Transverse colon (tissue), 4 donors: ENCODE data around the gene CCDC6. TPM values are rescaled to one million over a fixed set of nuclear protein-coding genes. Genes with fewer than 3 reads are reported as not detected.
"Not testable (repeated sequence)": the region's sequence is repeated elsewhere in the genome, so short reads cannot be mapped to it uniquely, and the experiment has no call there.

Experiments
- DNase-seq: peaks from one replicate; pipeline ENCODE4 v3.0.0-alpha.2; 2019
- H3K27ac ChIP-seq, 4 donors: fragments of 200-600 bp; sonication (generic); 2 replicates each; pipeline ENCODE4 v1.5.1; 2016 to 2018; ENCODE audit warnings: inconsistent platforms in 4 of 4
- H3K27me3 ChIP-seq: fragments of 200-600 bp; sonication (generic); 2 replicates; pipeline ENCODE4 v1.5.1; 2017; ENCODE audit warnings: inconsistent platforms
- H3K36me3 ChIP-seq, 4 donors: fragments of 200-600 bp; sonication (generic); 2 replicates each; pipeline ENCODE4 v1.5.1; 2017 to 2019; ENCODE audit warnings: inconsistent platforms in 4 of 4
- H3K4me1 ChIP-seq, 4 donors: fragments of 200-600 bp; sonication (generic); 2 replicates each; pipeline ENCODE4 v1.5.1; 2017 to 2020; ENCODE audit warnings: inconsistent platforms in 4 of 4
- H3K4me3 ChIP-seq, 4 donors: fragments of 200-600 bp; sonication (generic); 1 replicate in 1 of 4; 2 replicates in 3 of 4; pipeline versions ENCODE4 v1.5.1 to v1.6.1; 2017 to 2019; ENCODE audit warnings: inconsistent platforms in 4 of 4
- H3K9me3 ChIP-seq, 2 donors: fragments of 200-600 bp; sonication (generic); 2 replicates each; pipeline ENCODE4 v1.5.1; 2017 to 2019; ENCODE audit warnings: inconsistent platforms in 2 of 2
- EP300 ChIP-seq: sonication (generic); formaldehyde crosslinking; IDR thresholded peaks from one replicate; pipeline ENCODE4 v1.6.1; 2017; ENCODE audit warnings: antibody characterized with exemption, low read depth
- POLR2A ChIP-seq: fragments of 450-650 bp; IDR thresholded peaks from one replicate; pipeline ENCODE4 v1.6.1; 2016; ENCODE audit warnings: antibody characterized with exemption, mild to moderate bottlenecking, moderate library complexity
- POLR2AphosphoS5 ChIP-seq, 3 donors: sonication (generic); formaldehyde crosslinking; IDR thresholded peaks; one replicate each; pipeline ENCODE4 v1.6.1; 2016; ENCODE audit warnings: antibody characterized with exemption in 3 of 3
- WGBS, 2 donors: methylation state at CpG; one replicate each; pipeline ENCODE4 v1.1.5; 2018; ENCODE audit warnings: low coverage in 1 of 2; 5-methylcytosine and 5-hydroxymethylcytosine counted together
- in situ Hi-C, 4 donors: fragments of 200-750 bp; cut with MboI; loops; one replicate each; pipeline versions ENCODE4 v1.15.0 to v1.15.1; 2017; ENCODE audit warnings: low sequenced_read_pairs in 3 of 4, low pct_ligation_motif_present in 1 of 4, low pct_unique_long_range_greater_than_20kb in 1 of 4
- intact Hi-C: fragments of 100-400 bp; cut with DNase I; formaldehyde crosslinking; loops from one replicate; pipeline ENCODE4 v1.15.1; 2023; ENCODE audit warnings: low total_unique reads
- total RNA-seq, 4 donors: library from RNA; depleted of rRNA; stranded (reverse); fragments of >200 nt; gene quantifications; one replicate each; pipeline ENCODE4 v1.1.0, GENCODE V29; 2016
- TF ChIP-seq, protein P1 (sequence below), 5 experiments: fragments of 200-600 bp in 3 of 5; fragments of 450-650 bp in 2 of 5; sonication (generic) in 3 of 5; IDR thresholded peaks; 1 replicate in 2 of 5; 2 replicates in 3 of 5; pipeline ENCODE4 v1.5.1; 2016 to 2017; ENCODE audit warnings: antibody characterized with exemption in 5 of 5, inconsistent platforms in 3 of 5, mild to moderate bottlenecking in 2 of 5, moderate library complexity in 1 of 5

CCDC6 gene
- total RNA-seq, 4 donors from 2014 or later, result 26.2 to 56.7 (median 49.5) TPM

- H3K4me1 ChIP-seq, intact Hi-C loops, H3K9me3 ChIP-seq, H3K27me3 ChIP-seq, in situ Hi-C loops, H3K4me3 ChIP-seq, H3K27ac ChIP-seq, DNase-seq: not testable (repeated sequence)
- H3K36me3 ChIP-seq, result peaks cover 0 to 10% (median 3%) of the 10 kb centered on the region in 4 donors
- 93 to 94% methylated on average over 3 to 7 of the region's 7 CpGs for WGBS, 2 donors
Measured at GRCh38 chr10:59787032-59787431, 119.3 kb downstream of the CCDC6 start.

DNA sequence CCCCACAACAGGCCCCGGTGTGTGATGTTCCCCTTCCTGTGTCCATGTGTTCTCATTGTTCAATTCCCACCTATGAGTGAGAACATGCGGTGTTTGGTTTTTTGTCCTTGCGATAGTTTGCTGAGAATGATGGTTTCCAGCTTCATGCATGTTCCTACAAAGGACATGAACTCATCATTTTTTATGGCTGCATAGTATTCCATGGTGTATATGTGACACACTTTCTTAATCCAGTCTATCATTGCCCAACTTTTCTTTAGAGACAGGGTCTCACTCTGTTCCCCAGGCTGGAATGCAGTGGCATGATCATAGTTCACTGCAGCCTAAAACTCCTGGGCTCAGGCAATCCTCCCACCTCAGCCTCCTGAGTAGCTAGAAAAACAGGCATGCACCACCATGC is 120.9 kb downstream of the CCDC6 start:
- WGBS, 2 donors, result 100% methylated on average over 2 of the region's 3 CpGs; no CpG with 5 or more reads in 1 of the 2 donors
- H3K4me1 ChIP-seq, H3K36me3 ChIP-seq, H3K27me3 ChIP-seq, in situ Hi-C loops, H3K27ac ChIP-seq, H3K9me3 ChIP-seq, intact Hi-C loops, H3K4me3 ChIP-seq, DNase-seq: not testable (repeated sequence)

DNA sequence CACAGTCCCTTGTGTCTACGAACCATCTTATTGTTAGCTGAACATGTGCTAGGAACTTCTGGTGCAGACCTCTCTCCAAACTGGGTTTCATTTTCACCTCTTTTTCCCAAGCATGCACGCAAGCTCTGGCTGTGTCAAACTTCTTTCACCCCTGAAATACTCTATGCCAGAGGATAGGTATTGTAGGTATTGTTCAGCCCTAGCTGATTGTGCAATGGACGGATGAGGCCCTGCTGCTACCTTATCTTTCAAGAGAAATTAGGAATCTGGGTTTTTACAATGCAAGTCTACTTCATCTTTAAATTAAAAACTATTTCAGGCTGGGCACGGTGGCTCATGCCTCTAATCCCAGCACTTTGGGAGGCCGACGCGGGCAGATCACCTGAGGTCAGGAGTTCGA is 124.8 kb downstream of the CCDC6 start:
- DNase-seq, result no peak
- no peaks in the 10 kb centered on the region for H3K36me3 ChIP-seq
- intact Hi-C loops (no loop called here), in situ Hi-C loops (no loop called here)
- TF ChIP-seq POLR2AphosphoS5 (IDR thresholded peaks at IDR 0.05), result no peak
- H3K27ac ChIP-seq, result no peak overlapping the region
- no peaks in the 10 kb centered on the region for H3K27me3 ChIP-seq
- 83 to 95% methylated on average over 3 to 8 of the region's 8 CpGs for WGBS, 2 donors
- no peak overlapping the region for H3K4me3 ChIP-seq
- peaks cover 0 to 8% of the 10 kb centered on the region in 2 donors for H3K9me3 ChIP-seq
- H3K4me1 ChIP-seq, result no peaks in the 10 kb centered on the region

GRCh38 chr10:59779756-59780533 is 126.4 kb downstream of the CCDC6 start:
- no peak for DNase-seq
- H3K4me1 ChIP-seq, result no peaks in the 10 kb centered on the region
- WGBS, 2 donors, result 70 to 83% methylated on average over 4 to 6 of the region's 6 CpGs
- intact Hi-C loops (no loop called here), in situ Hi-C loops (no loop called here)
- no peak overlapping the region for H3K27ac ChIP-seq
- H3K27me3 ChIP-seq, result no peaks in the 10 kb centered on the region
- no peaks in the 10 kb centered on the region for H3K36me3 ChIP-seq
- H3K4me3 ChIP-seq, result no peak overlapping the region
- TF ChIP-seq, protein P1, sequence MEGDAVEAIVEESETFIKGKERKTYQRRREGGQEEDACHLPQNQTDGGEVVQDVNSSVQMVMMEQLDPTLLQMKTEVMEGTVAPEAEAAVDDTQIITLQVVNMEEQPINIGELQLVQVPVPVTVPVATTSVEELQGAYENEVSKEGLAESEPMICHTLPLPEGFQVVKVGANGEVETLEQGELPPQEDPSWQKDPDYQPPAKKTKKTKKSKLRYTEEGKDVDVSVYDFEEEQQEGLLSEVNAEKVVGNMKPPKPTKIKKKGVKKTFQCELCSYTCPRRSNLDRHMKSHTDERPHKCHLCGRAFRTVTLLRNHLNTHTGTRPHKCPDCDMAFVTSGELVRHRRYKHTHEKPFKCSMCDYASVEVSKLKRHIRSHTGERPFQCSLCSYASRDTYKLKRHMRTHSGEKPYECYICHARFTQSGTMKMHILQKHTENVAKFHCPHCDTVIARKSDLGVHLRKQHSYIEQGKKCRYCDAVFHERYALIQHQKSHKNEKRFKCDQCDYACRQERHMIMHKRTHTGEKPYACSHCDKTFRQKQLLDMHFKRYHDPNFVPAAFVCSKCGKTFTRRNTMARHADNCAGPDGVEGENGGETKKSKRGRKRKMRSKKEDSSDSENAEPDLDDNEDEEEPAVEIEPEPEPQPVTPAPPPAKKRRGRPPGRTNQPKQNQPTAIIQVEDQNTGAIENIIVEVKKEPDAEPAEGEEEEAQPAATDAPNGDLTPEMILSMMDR (IDR thresholded peaks at IDR 0.05), result no peak
- TF ChIP-seq EP300, result no peak
- H3K9me3 ChIP-seq, result peaks cover 0 to 8% of the 10 kb centered on the region in 2 donors

DNA sequence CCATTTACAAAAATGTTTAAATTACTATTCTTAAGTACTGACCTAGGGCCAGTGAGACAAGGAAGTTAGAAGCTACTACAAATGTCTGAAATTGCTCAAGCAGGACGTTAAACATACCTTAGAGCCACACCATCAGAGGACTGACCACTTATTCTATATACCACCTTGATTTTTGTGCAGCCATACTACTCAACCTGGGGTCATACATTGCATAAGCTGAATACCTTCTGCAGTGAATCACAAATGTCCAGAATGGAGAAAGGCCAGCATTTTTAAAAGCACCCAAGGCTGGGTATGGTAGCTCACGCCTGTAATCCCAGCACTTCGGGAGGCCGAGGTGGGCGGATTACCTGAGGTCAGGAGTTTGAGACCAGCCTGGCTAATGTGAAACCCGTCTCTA is 131.9 kb downstream of the CCDC6 start:
- 63 to 94% methylated on average over 1 to 6 of the region's 6 CpGs for WGBS, 2 donors
- Histone ChIP-seq H3K4me1 (peaks cover 0 to 23% (median 9%) of the 10 kb centered on the region in 4 donors), H3K36me3 (no peaks in the 10 kb centered on the region), H3K4me3 (no peak overlapping the region), H3K27me3 (no peaks in the 10 kb centered on the region), H3K9me3 (peaks cover 0 to 8% of the 10 kb centered on the region in 2 donors), H3K27ac (no peak overlapping the region)
- intact Hi-C loops (no loop called here), in situ Hi-C loops (no loop called here)
- TF ChIP-seq, protein P1 (IDR thresholded peaks at IDR 0.05), result no peak
- TF ChIP-seq EP300 (no peak), POLR2AphosphoS5 (IDR thresholded peaks at IDR 0.05) (no peak), POLR2A (no peak)
- DNase-seq, result no peak
